ENCODE results near the gene MRPL12. TPM values are rescaled to one million over a fixed set of nuclear protein-coding genes. Genes with fewer than 3 reads are reported as not detected.
"Not testable (repeated sequence)": the region's sequence is repeated elsewhere in the genome, so short reads cannot be mapped to it uniquely, and the experiment has no call there.

The MRPL12 gene
- total RNA-seq, 3 donors from 2014 or later (not counting 1 experiment from before 2014, with no cell fraction given), result 16.3 to 24.4 (median 17.5) TPM

- peaks cover 0 to 9% of the 10 kb centered on the region in 2 donors for H3K27me3 Mint-ChIP-seq (ENCODE audit: low read depth in 2 of 2)
- intact Hi-C loops (cut with micrococcal nuclease), result no loop called here
These were observed 35.7 kb downstream of the MRPL12 start for GRCh38 chr17:81738801-81739393.

GRCh38 chr17:81739593-81739992 is 36.4 kb downstream of the MRPL12 start:
- H3K9me3 Mint-ChIP-seq; intact Hi-C loops (cut with micrococcal nuclease); H3K27ac Mint-ChIP-seq; H3K4me3 Mint-ChIP-seq; H3K4me3 ChIP-seq (ENCODE audit: low read length); H3K9me3 ChIP-seq (ENCODE audit: control insufficient read depth, insufficient read depth, low read length); H3K27me3 Mint-ChIP-seq (ENCODE audit: low read depth in 2 of 2); H3K27me3 ChIP-seq (ENCODE audit: control insufficient read depth, insufficient read depth, low read length); H3K4me1 ChIP-seq (ENCODE audit: control insufficient read depth, insufficient read depth, low read length); DNase-seq; H3K27ac ChIP-seq (ENCODE audit: low read length); H3K36me3 ChIP-seq (ENCODE audit: control insufficient read depth, insufficient read depth, low read length); H3K36me3 Mint-ChIP-seq; ATAC-seq: not testable (repeated sequence)
- 96% methylated on average over 8 of the region's 8 CpGs for WGBS (ENCODE audit: insufficient coverage)
- peaks cover 5 to 16% of the 10 kb centered on the region in 2 donors for H3K4me1 Mint-ChIP-seq

More at GRCh38 chr17:81738801-81739393, 35.7 kb downstream of the MRPL12 start:
- Mint-ChIP-seq H3K36me3 (no peaks in the 10 kb centered on the region), H3K4me3 (no peak overlapping the region), H3K4me1 (peaks cover 5 to 16% of the 10 kb centered on the region in 2 donors), H3K27ac (no peak overlapping the region), H3K9me3 (no peaks in the 10 kb centered on the region)
- Histone ChIP-seq H3K4me3 (ENCODE audit: low read length) (no peak overlapping the region), H3K4me1 (ENCODE audit: control insufficient read depth, insufficient read depth, low read length) (peaks cover 3% of the 10 kb centered on the region), H3K27me3 (ENCODE audit: control insufficient read depth, insufficient read depth, low read length) (no peaks in the 10 kb centered on the region), H3K36me3 (ENCODE audit: control insufficient read depth, insufficient read depth, low read length) (no peaks in the 10 kb centered on the region), H3K27ac (ENCODE audit: low read length) (no peak overlapping the region), H3K9me3 (ENCODE audit: control insufficient read depth, insufficient read depth, low read length) (no peaks in the 10 kb centered on the region)
- TF ChIP-seq CTCF (IDR thresholded peaks at IDR 0.05), result no peak
- ATAC-seq (no peak), DNase-seq (no peak)
- 92% methylated on average over 27 of the region's 27 CpGs for WGBS (ENCODE audit: insufficient coverage)

GRCh38 chr17:81740395-81740961 is 37.3 kb downstream of the MRPL12 start:
- Mint-ChIP-seq H3K9me3 (no peaks in the 10 kb centered on the region), H3K4me3 (no peak overlapping the region), H3K4me1 (peaks cover 5 to 15% of the 10 kb centered on the region in 2 donors), H3K27ac (no peak overlapping the region), H3K36me3 (no peaks in the 10 kb centered on the region), H3K27me3 (ENCODE audit: low read depth in 2 of 2) (peaks cover 0 to 8% of the 10 kb centered on the region in 2 donors)
- no peaks in the 10 kb centered on the region for H3K9me3 ChIP-seq (ENCODE audit: control insufficient read depth, insufficient read depth, low read length)
- ATAC-seq (peak in 2 of 3 donors; percentile 61 to 66), DNase-seq (peak in 1 of 2 donors; percentile 4)
- no peak for TF ChIP-seq CTCF (IDR thresholded peaks at IDR 0.05)
- no peaks in the 10 kb centered on the region for H3K36me3 ChIP-seq (ENCODE audit: control insufficient read depth, insufficient read depth, low read length)
- intact Hi-C loops (cut with micrococcal nuclease), result no loop called here
- H3K4me3 ChIP-seq (ENCODE audit: low read length), result no peak overlapping the region
- no peak overlapping the region for H3K27ac ChIP-seq (ENCODE audit: low read length)
- H3K27me3 ChIP-seq (ENCODE audit: control insufficient read depth, insufficient read depth, low read length), result no peaks in the 10 kb centered on the region
- 16% methylated on average over 28 of the region's 28 CpGs for WGBS (ENCODE audit: insufficient coverage)
- H3K4me1 ChIP-seq (ENCODE audit: control insufficient read depth, insufficient read depth, low read length), result peaks cover 3% of the 10 kb centered on the region

- Histone ChIP-seq H3K4me1 (ENCODE audit: control insufficient read depth, insufficient read depth, low read length) (peaks cover under 1% of the 10 kb centered on the region), H3K27me3 (ENCODE audit: control insufficient read depth, insufficient read depth, low read length) (no peaks in the 10 kb centered on the region), H3K4me3 (ENCODE audit: low read length) (no peak overlapping the region), H3K36me3 (ENCODE audit: control insufficient read depth, insufficient read depth, low read length) (no peaks in the 10 kb centered on the region), H3K9me3 (ENCODE audit: control insufficient read depth, insufficient read depth, low read length) (no peaks in the 10 kb centered on the region), H3K27ac (ENCODE audit: low read length) (no peak overlapping the region)
- ATAC-seq (no peak), DNase-seq (peak in 1 of 2 donors; percentile 4)
- TF ChIP-seq CTCF (IDR thresholded peaks at IDR 0.05), result no peak
- intact Hi-C loops (cut with micrococcal nuclease), result no loop called here
- Mint-ChIP-seq H3K4me3 (no peak overlapping the region), H3K27me3 (ENCODE audit: low read depth in 2 of 2) (peaks cover 0 to 4% of the 10 kb centered on the region in 2 donors), H3K4me1 (peaks cover 0 to 10% of the 10 kb centered on the region in 2 donors), H3K9me3 (no peaks in the 10 kb centered on the region), H3K36me3 (no peaks in the 10 kb centered on the region), H3K27ac (no peak overlapping the region)
- 53% methylated on average over 22 of the region's 22 CpGs for WGBS (ENCODE audit: insufficient coverage)
These were observed 38.0 kb downstream of the MRPL12 start for GRCh38 chr17:81741049-81741593.

Measured in natural killer cell (primary cell).